Suprapubic skin (tissue), 4 donors: Measurements from ENCODE around the gene C5orf63. TPM values are rescaled to one million over a fixed set of nuclear protein-coding genes. Genes with fewer than 3 reads are reported as not detected.

Experiments
- DNase-seq, 2 donors: peaks; one replicate each; pipeline ENCODE4 v3.0.0-alpha.2; 2019; ENCODE audit warnings: low spot score in 2 of 2
- H3K27ac ChIP-seq: fragments of 200-600 bp; sonication (generic); one replicate; pipeline ENCODE4 v1.5.1; 2019
- H3K27me3 ChIP-seq: fragments of 200-600 bp; sonication (generic); one replicate; pipeline ENCODE4 v1.5.1; 2019
- H3K36me3 ChIP-seq: fragments of 200-600 bp; sonication (generic); one replicate; pipeline ENCODE4 v1.5.1; 2019
- H3K4me1 ChIP-seq: fragments of 200-600 bp; sonication (generic); one replicate; pipeline ENCODE4 v1.5.1; 2019
- H3K4me3 ChIP-seq: fragments of 200-600 bp; sonication (generic); one replicate; pipeline ENCODE4 v1.5.1; 2019; ENCODE audit warnings: mild to moderate bottlenecking
- H3K9me3 ChIP-seq: fragments of 200-600 bp; sonication (generic); one replicate; pipeline ENCODE4 v1.5.1; 2019
- CTCF ChIP-seq, 2 donors: fragments of 200-600 bp in 1 of 2; fragments of 450-650 bp in 1 of 2; sonication (generic) in 1 of 2; IDR thresholded peaks; one replicate each; pipeline ENCODE4 v1.5.1; 2016 to 2019; ENCODE audit warnings: antibody characterized with exemption in 2 of 2, mild to moderate bottlenecking in 1 of 2, moderate library complexity in 1 of 2
- EP300 ChIP-seq: sonication (generic); formaldehyde crosslinking; IDR thresholded peaks from one replicate; pipeline ENCODE4 v1.6.1; 2017; ENCODE audit warnings: antibody characterized with exemption
- POLR2A ChIP-seq, 2 donors: fragments of 450-650 bp; IDR thresholded peaks; one replicate each; pipeline ENCODE4 v1.6.1; 2017; ENCODE audit warnings: antibody characterized with exemption in 2 of 2, mild to moderate bottlenecking in 2 of 2, moderate library complexity in 2 of 2
- POLR2AphosphoS5 ChIP-seq, 3 donors: sonication (generic); formaldehyde crosslinking; IDR thresholded peaks; one replicate each; pipeline ENCODE4 v1.6.1; 2017; ENCODE audit warnings: antibody characterized with exemption in 3 of 3
- WGBS: methylation state at CpG from one replicate; pipeline ENCODE4 v1.1.5; 2018; 5-methylcytosine and 5-hydroxymethylcytosine counted together
- total RNA-seq, 4 donors: library from RNA; depleted of rRNA; stranded (reverse); fragments of >200 nt; gene quantifications; one replicate each; pipeline ENCODE4 v1.1.0, GENCODE V29; 2016

C5orf63 gene
- total RNA-seq, 4 donors from 2014 or later = 0.98 to 9.5 (median 2.0) TPM

- Histone ChIP-seq H3K36me3 (no peaks in the 10 kb centered on the region), H3K4me1 (peaks cover 2% of the 10 kb centered on the region), H3K27me3 (no peaks in the 10 kb centered on the region), H3K4me3 (no peak overlapping the region), H3K27ac (no peak overlapping the region), H3K9me3 (no peaks in the 10 kb centered on the region)
- DNase-seq = no peak
- whole genome bisulfite sequencing = 62% methylated on average over 3 of the region's 3 CpGs
- TF ChIP-seq POLR2A (IDR thresholded peaks at IDR 0.05) = no peak
Observed at GRCh38 chr5:127004721-127005120, 68.6 kb downstream of the C5orf63 start.

- H3K4me1 ChIP-seq = no peaks in the 10 kb centered on the region
- no peaks in the 10 kb centered on the region for H3K36me3 ChIP-seq
- no peak overlapping the region for H3K27ac ChIP-seq
- 77% methylated on average over 7 of the region's 7 CpGs for WGBS
- no peak for DNase-seq
- H3K9me3 ChIP-seq = no peaks in the 10 kb centered on the region
- H3K4me3 ChIP-seq = no peak overlapping the region
- no peaks in the 10 kb centered on the region for H3K27me3 ChIP-seq
- TF ChIP-seq POLR2A (IDR thresholded peaks at IDR 0.05) = no peak
- TF ChIP-seq CTCF (IDR thresholded peaks at IDR 0.05) = no peak
- TF ChIP-seq POLR2AphosphoS5 (IDR thresholded peaks at IDR 0.05) = no peak
- no peak for TF ChIP-seq EP300
Observed at GRCh38 chr5:127003798-127004495, 69.4 kb downstream of the C5orf63 start.

- Histone ChIP-seq H3K4me1 (no peaks in the 10 kb centered on the region), H3K4me3 (no peak overlapping the region), H3K27ac (no peak overlapping the region), H3K36me3 (no peaks in the 10 kb centered on the region), H3K9me3 (no peaks in the 10 kb centered on the region), H3K27me3 (no peaks in the 10 kb centered on the region)
- TF ChIP-seq CTCF (IDR thresholded peaks at IDR 0.05) = no peak
- TF ChIP-seq POLR2A (IDR thresholded peaks at IDR 0.05) = no peak
- TF ChIP-seq POLR2AphosphoS5 (IDR thresholded peaks at IDR 0.05) = no peak
- TF ChIP-seq EP300 = no peak
- 45% methylated on average over 3 of the region's 3 CpGs for WGBS
- no peak for DNase-seq
Observed at GRCh38 chr5:127002390-127002789, 70.9 kb downstream of the C5orf63 start.

GRCh38 chr5:127001621-127002296 lies 71.5 kb downstream of the C5orf63 start:
- no peaks in the 10 kb centered on the region for H3K4me1 ChIP-seq
- no peak overlapping the region for H3K27ac ChIP-seq
- no peak for DNase-seq
- no peaks in the 10 kb centered on the region for H3K36me3 ChIP-seq
- H3K9me3 ChIP-seq = no peaks in the 10 kb centered on the region
- no peak overlapping the region for H3K4me3 ChIP-seq
- WGBS = 68% methylated on average over 4 of the region's 4 CpGs
- no peaks in the 10 kb centered on the region for H3K27me3 ChIP-seq
- TF ChIP-seq CTCF (IDR thresholded peaks at IDR 0.05) = no peak
- TF ChIP-seq POLR2A (IDR thresholded peaks at IDR 0.05) = no peak
- no peak for TF ChIP-seq POLR2AphosphoS5 (IDR thresholded peaks at IDR 0.05)
- TF ChIP-seq EP300 = no peak

Other genes starting within 250 kb of the C5orf63 start
- gene MARCHF3, start 42.9 kb downstream of the C5orf63 start, total RNA-seq = 10 to 100 TPM; 13.9 to 34.8 (median 27.0) TPM
- 1 to 10 TPM; 1.1 to 3.4 (median 2.9) TPM for gene MEGF10, start 217.3 kb upstream of the C5orf63 start, total RNA-seq